ENCODE measurements around the gene BCL2L13. TPM values are rescaled to one million over a fixed set of nuclear protein-coding genes. Genes with fewer than 3 reads are reported as not detected.
A peak's percentile ranks its signal among the peaks of the same experiment; 100 is the strongest.
"Not testable (repeated sequence)": the region's sequence is repeated elsewhere in the genome, so short reads cannot be mapped to it uniquely, and the experiment has no call there.

The BCL2L13 gene
- total RNA-seq, 4 donors from 2014 or later = 15.3 to 35.3 (median 30.1) TPM

- Histone ChIP-seq H3K4me1 (no peaks in the 10 kb centered on the region), H3K9me3 (no peaks in the 10 kb centered on the region), H3K4me3 (no peak overlapping the region), H3K27me3 (no peaks in the 10 kb centered on the region), H3K36me3 (no peaks in the 10 kb centered on the region), H3K27ac (peak overlapping the region; percentile 64 to 73)
- no peak for DNase-seq
- intact Hi-C loops (cut with DNase I; ENCODE audit: low total_unique reads) = no loop called here
- TF ChIP-seq, protein P1, sequence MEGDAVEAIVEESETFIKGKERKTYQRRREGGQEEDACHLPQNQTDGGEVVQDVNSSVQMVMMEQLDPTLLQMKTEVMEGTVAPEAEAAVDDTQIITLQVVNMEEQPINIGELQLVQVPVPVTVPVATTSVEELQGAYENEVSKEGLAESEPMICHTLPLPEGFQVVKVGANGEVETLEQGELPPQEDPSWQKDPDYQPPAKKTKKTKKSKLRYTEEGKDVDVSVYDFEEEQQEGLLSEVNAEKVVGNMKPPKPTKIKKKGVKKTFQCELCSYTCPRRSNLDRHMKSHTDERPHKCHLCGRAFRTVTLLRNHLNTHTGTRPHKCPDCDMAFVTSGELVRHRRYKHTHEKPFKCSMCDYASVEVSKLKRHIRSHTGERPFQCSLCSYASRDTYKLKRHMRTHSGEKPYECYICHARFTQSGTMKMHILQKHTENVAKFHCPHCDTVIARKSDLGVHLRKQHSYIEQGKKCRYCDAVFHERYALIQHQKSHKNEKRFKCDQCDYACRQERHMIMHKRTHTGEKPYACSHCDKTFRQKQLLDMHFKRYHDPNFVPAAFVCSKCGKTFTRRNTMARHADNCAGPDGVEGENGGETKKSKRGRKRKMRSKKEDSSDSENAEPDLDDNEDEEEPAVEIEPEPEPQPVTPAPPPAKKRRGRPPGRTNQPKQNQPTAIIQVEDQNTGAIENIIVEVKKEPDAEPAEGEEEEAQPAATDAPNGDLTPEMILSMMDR (IDR thresholded peaks at IDR 0.05) = no peak
- no peak for TF ChIP-seq POLR2A (IDR thresholded peaks at IDR 0.05)
Measured at GRCh38 chr22:17633998-17634323, 4.6 kb upstream of the BCL2L13 start.

DNA sequence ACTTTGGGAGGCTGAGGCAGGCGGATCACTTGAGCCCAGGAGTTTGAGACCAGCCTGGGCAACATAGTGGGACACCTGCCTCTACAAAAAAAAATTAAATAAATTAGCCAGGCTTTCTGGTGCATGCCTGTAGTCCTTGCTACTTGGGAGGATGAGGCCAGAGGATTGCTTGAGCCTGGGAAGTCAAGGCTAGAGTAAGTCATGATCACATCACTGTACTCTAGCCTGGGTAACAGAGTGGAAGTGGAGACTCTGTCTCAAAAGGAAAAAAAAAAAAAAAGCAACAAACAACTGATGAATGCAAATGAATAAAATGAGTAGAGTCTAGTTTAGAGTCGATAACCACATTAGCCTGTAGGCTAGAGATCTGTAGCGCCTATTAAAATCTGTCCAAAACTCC lies 3.9 kb upstream of the BCL2L13 start:
- DNase-seq = no peak
- Histone ChIP-seq H3K27me3 (no peaks in the 10 kb centered on the region), H3K4me3 (no peak overlapping the region), H3K36me3 (no peaks in the 10 kb centered on the region), H3K4me1 (no peaks in the 10 kb centered on the region), H3K27ac (no peak overlapping the region), H3K9me3 (no peaks in the 10 kb centered on the region)
- TF ChIP-seq, protein P1 (IDR thresholded peaks at IDR 0.05) = no peak
- no peak for TF ChIP-seq POLR2A (IDR thresholded peaks at IDR 0.05)
- intact Hi-C loops (cut with DNase I; ENCODE audit: low total_unique reads) = no loop called here

DNA sequence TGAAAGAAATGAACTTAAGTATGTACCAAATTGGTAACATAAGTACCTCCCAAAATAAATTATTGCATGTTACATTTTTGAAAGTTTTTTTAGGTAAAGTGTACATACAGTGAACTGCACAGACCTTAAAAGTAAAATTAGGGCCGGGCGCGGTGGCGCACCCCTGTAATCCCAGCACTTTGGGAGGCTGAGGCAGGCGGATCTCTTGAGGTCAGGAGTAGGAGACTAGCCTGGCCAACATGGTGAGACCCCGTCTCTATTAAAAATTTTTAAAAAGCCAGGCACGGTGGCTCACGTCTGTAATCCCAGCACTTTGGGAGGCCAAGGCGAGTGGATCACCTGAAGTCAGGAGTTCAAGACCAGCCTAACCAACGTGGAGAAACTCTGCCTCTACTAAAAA lies 1.7 kb upstream of the BCL2L13 start:
- H3K27me3 ChIP-seq; intact Hi-C loops (cut with DNase I; ENCODE audit: low total_unique reads); H3K27ac ChIP-seq; H3K36me3 ChIP-seq; H3K4me3 ChIP-seq; H3K4me1 ChIP-seq; H3K9me3 ChIP-seq; DNase-seq: not testable (repeated sequence)

GRCh38 chr22:17637490-17638181 lies 921 bp upstream of the BCL2L13 start:
- Histone ChIP-seq H3K4me3 (peak overlapping the region; percentile 92 to 94), H3K36me3 (no peaks in the 10 kb centered on the region), H3K4me1 (no peaks in the 10 kb centered on the region), H3K9me3 (no peaks in the 10 kb centered on the region), H3K27me3 (no peaks in the 10 kb centered on the region), H3K27ac (peak overlapping the region; percentile 96 to 99)
- DNase-seq = no peak
- intact Hi-C loops (cut with DNase I; ENCODE audit: low total_unique reads) = no loop called here
- TF ChIP-seq POLR2A (IDR thresholded peaks at IDR 0.05) = no peak
- TF ChIP-seq, protein P1 (IDR thresholded peaks at IDR 0.05) = no peak

GRCh38 chr22:17638182-17638431 lies 450 bp upstream of the BCL2L13 start:
- Histone ChIP-seq H3K27ac (peak overlapping the region; percentile 96 to 99), H3K9me3 (no peaks in the 10 kb centered on the region), H3K36me3 (no peaks in the 10 kb centered on the region), H3K27me3 (no peaks in the 10 kb centered on the region), H3K4me3 (peak overlapping the region; percentile 92 to 94), H3K4me1 (no peaks in the 10 kb centered on the region)
- no peak for TF ChIP-seq POLR2A (IDR thresholded peaks at IDR 0.05)
- TF ChIP-seq, protein P1 (IDR thresholded peaks at IDR 0.05) = no peak
- no peak for DNase-seq
- intact Hi-C loops (cut with DNase I; ENCODE audit: low total_unique reads) = no loop called here

- Histone ChIP-seq H3K36me3 (no peaks in the 10 kb centered on the region), H3K4me3 (peak overlapping the region; percentile 92 to 94), H3K27me3 (no peaks in the 10 kb centered on the region), H3K9me3 (no peaks in the 10 kb centered on the region), H3K4me1 (no peaks in the 10 kb centered on the region), H3K27ac (peak overlapping the region; percentile 96 to 99)
- no peak for TF ChIP-seq POLR2A (IDR thresholded peaks at IDR 0.05)
- TF ChIP-seq, protein P1 (IDR thresholded peaks at IDR 0.05) = peak in 1 of 4 experiments; percentile 6
- no peak for DNase-seq
- intact Hi-C loops (cut with DNase I; ENCODE audit: low total_unique reads) = no loop called here
Measured at GRCh38 chr22:17639247-17639741, 737 bp downstream of the BCL2L13 start.

Data from uterus (tissue), 4 donors.